Astrocyte of the hippocampus (primary cell): ENCODE measurements around the gene MASTL.

Source experiments
- DNase-seq: peaks from one replicate; pipeline ENCODE4 v3.0.0; 2011; ENCODE audit warnings: low read depth, low spot score

MASTL gene

GRCh38 chr10:27225011-27225590, 69.9 kb downstream of the MASTL start:
- DNase-seq, result no peak

GRCh38 chr10:27225642-27226257, 70.6 kb downstream of the MASTL start:
- DNase-seq, result no peak

GRCh38 chr10:27230022-27230421, 74.9 kb downstream of the MASTL start:
- DNase-seq, result no peak

- DNase-seq, result no peak
Observed at GRCh38 chr10:27235706-27236105, 80.6 kb downstream of the MASTL start.
